Measurements from ENCODE around the gene BCL2L13.

Gene BCL2L13

GRCh38 chr22:17732251-17732854, 93.8 kb downstream of the BCL2L13 start:
- H3K27me3 ChIP-seq (ENCODE audit: low read depth), result no peaks in the 10 kb centered on the region
- peaks cover 56% of the 10 kb centered on the region for H3K36me3 ChIP-seq (replicated peaks)
- H3K9me3 ChIP-seq, result no peaks in the 10 kb centered on the region

DNA sequence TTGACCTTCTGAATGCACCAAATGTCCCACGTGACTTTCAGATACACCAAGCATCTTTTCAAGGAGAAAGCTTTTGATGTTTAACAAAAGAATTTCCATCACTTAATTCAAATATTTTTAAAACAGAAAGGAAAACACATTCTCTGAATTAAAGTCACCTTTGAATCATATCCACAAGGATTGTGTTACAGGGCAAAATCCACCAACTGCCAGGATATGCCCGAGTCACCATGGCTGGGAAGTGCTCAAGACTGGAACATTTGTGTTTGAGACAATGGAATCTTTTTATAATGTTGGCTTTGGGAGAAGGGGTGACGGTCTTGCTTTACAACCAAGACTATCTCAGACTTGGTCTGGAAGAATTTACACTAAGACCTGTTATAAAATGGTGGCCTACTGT, 94.9 kb downstream of the BCL2L13 start:
- in situ Hi-C loops (cut with MboI; ENCODE audit: low sequenced_read_pairs), result no loop called here
- Histone ChIP-seq H3K4me3 (no peak overlapping the region), H3K9me3 (no peaks in the 10 kb centered on the region), H3K36me3 (replicated peaks) (peaks cover 50% of the 10 kb centered on the region), H3K4me1 (no peaks in the 10 kb centered on the region), H3K27me3 (ENCODE audit: low read depth) (no peaks in the 10 kb centered on the region)
- DNase-seq (ENCODE audit: low spot score in 2 of 2), result no peak

More at GRCh38 chr22:17732251-17732854, 93.8 kb downstream of the BCL2L13 start:
- DNase-seq (ENCODE audit: low spot score in 2 of 2), result no peak
- Histone ChIP-seq H3K4me3 (no peak overlapping the region), H3K4me1 (no peaks in the 10 kb centered on the region)
- in situ Hi-C loops (cut with MboI; ENCODE audit: low sequenced_read_pairs), result no loop called here

- in situ Hi-C loops (cut with MboI; ENCODE audit: low sequenced_read_pairs), result no loop called here
- no peak for DNase-seq (ENCODE audit: low spot score in 2 of 2)
- Histone ChIP-seq H3K4me3 (no peak overlapping the region), H3K36me3 (replicated peaks) (peaks cover 49% of the 10 kb centered on the region), H3K4me1 (no peaks in the 10 kb centered on the region), H3K27me3 (ENCODE audit: low read depth) (no peaks in the 10 kb centered on the region), H3K9me3 (no peaks in the 10 kb centered on the region)
Observed at GRCh38 chr22:17734187-17734586, 95.6 kb downstream of the BCL2L13 start.

DNA sequence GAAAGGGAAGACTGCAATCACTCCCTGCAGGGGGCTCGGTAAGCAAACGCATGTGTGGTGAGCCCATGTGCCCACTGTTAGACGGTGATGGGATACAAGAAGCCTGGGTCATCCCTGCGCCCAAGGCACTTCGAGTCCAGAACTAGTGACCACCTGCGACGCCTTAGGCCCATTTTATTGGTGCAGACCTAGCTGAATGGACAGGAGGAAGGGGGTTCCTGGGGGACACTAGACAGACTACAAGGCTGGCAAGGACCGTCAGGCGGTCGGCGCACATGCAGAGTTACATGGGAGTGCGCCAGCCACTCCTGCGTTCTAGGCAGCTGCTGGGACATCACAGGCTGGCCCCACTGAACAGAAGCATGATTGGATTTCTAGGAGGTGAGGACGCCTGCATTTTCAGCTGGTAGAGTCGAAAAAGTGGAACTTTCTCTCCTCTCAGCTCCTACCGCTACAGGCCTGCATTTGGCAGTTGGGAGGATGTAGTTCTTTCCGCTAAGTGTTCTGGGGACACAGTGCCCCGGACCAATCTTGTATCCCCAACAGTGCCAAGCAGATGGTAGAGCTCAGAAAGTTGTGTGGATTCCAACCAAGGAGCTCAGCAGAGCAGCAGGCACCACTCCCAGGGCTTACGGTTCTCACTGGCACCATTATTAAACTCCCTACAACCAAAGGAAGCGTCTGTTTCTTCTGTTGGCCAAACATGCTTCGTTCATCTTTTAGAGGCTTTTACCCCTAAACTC, 100.0 kb downstream of the BCL2L13 start:
- Histone ChIP-seq H3K36me3 (replicated peaks) (peaks cover 15% of the 10 kb centered on the region), H3K9me3 (no peaks in the 10 kb centered on the region), H3K4me3 (no peak overlapping the region), H3K27me3 (ENCODE audit: low read depth) (no peaks in the 10 kb centered on the region), H3K4me1 (no peaks in the 10 kb centered on the region)
- in situ Hi-C loops (cut with MboI; ENCODE audit: low sequenced_read_pairs), result no loop called here
- no peak for DNase-seq (ENCODE audit: low spot score in 2 of 2)

DNA sequence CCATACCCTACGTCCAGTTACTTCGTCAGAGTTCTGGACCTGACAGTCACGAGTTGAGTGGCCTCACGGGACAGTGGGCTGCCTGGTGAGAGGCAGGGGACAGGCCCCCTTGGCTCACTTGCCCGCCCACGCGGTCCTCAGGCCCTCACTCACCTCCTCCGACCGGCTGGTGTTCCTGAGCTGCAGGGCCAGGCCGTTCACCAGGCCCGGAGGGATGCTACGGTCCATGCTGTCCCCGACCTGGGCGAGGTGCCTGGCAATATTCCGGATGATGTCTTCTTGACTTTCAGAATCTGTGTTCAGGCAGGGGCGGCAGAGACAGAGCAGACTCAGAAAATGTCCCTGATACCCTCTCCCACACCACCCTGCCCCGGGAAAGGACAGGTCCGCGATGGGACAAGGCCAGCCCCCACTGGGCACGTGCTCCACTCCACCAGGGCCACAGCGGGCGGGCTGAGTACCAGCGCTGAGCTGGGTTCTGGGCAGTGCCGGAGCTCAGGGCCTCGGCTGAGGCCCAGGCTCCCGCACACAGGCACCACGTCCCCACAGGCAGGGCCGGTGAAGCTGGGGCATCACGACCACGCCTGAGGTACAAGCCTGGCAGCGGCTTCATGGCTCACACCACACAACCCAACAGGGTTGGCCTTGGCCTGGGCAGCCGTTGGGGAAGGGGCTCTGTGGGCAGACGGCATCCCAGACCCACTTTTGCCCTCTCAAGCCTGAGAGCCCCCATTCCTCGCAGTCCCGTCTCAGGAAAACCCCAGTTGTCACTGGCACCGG, 100.8 kb downstream of the BCL2L13 start:
- H3K27me3 ChIP-seq (ENCODE audit: low read depth), result no peaks in the 10 kb centered on the region
- H3K36me3 ChIP-seq (replicated peaks), result peaks cover 8% of the 10 kb centered on the region
- in situ Hi-C loops (cut with MboI; ENCODE audit: low sequenced_read_pairs), result no loop called here

DNA sequence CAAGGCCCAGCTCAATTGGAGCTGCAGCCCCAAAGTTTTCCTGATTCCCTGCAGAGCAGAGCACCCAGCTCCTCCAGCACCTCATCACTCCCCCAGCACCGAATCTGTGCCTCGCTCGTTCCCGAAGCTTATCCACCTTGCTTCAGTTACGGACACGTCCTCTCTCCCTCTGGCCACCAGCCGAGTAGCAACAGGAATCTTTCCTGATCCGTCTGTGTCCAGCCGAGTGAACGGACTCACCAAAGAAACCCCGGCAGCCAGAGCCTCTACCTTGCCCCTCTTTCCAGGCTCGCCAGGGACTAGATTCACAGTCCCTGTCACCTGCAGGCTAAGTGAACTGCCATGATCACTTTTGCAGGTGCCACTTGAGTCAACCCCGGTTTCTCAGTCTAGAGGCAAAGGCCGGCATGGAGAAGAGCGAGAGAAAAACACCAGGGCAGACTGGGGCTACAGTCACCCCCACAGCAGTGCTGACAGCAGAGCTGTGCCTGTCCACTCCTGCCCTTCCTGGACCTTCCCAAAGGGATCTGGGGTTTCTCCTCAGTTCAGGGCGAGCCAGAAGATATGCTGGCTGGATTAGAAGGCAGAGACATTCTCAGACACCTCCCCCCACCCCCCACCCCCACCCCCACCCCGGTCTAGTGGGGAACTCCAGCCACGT, 103.4 kb downstream of the BCL2L13 start:
- in situ Hi-C loops (cut with MboI; ENCODE audit: low sequenced_read_pairs), result loop anchor here (5.0 kb wide), 1 partner anchor 330 kb away; no protein-coding TSS in a partner anchor
- Histone ChIP-seq H3K27me3 (ENCODE audit: low read depth) (no peaks in the 10 kb centered on the region), H3K9me3 (no peaks in the 10 kb centered on the region), H3K36me3 (replicated peaks) (no peaks in the 10 kb centered on the region), H3K4me1 (no peaks in the 10 kb centered on the region), H3K4me3 (no peak overlapping the region)
- no peak for DNase-seq (ENCODE audit: low spot score in 2 of 2)

More for the DNA sequence above, 100.8 kb downstream of the BCL2L13 start:
- no peaks in the 10 kb centered on the region for H3K9me3 ChIP-seq
- H3K4me3 ChIP-seq, result no peak overlapping the region
- no peak for DNase-seq (ENCODE audit: low spot score in 2 of 2)
- H3K4me1 ChIP-seq, result no peaks in the 10 kb centered on the region

- in situ Hi-C loops (cut with MboI; ENCODE audit: low sequenced_read_pairs), result loop anchor here (5.0 kb wide), 1 partner anchor 330 kb away; no protein-coding TSS in a partner anchor
- Histone ChIP-seq H3K4me1 (no peaks in the 10 kb centered on the region), H3K36me3 (replicated peaks) (no peaks in the 10 kb centered on the region), H3K27me3 (ENCODE audit: low read depth) (no peaks in the 10 kb centered on the region), H3K4me3 (no peak overlapping the region), H3K9me3 (no peaks in the 10 kb centered on the region)
- peak; percentile 69 to 87 for DNase-seq (ENCODE audit: low spot score in 2 of 2)
Observed at GRCh38 chr22:17742527-17742902, 104.0 kb downstream of the BCL2L13 start.

GRCh38 chr22:17743661-17744411, 105.3 kb downstream of the BCL2L13 start:
- Histone ChIP-seq H3K9me3 (no peaks in the 10 kb centered on the region), H3K36me3 (replicated peaks) (no peaks in the 10 kb centered on the region), H3K4me3 (no peak overlapping the region), H3K4me1 (no peaks in the 10 kb centered on the region), H3K27me3 (ENCODE audit: low read depth) (no peaks in the 10 kb centered on the region)
- in situ Hi-C loops (cut with MboI; ENCODE audit: low sequenced_read_pairs), result loop anchor here (5.0 kb wide), 1 partner anchor 328 kb away; no protein-coding TSS in a partner anchor
- no peak for DNase-seq (ENCODE audit: low spot score in 2 of 2)

GRCh38 chr22:17744430-17744829, 105.9 kb downstream of the BCL2L13 start:
- Histone ChIP-seq H3K36me3 (replicated peaks) (no peaks in the 10 kb centered on the region), H3K4me1 (no peaks in the 10 kb centered on the region), H3K27me3 (ENCODE audit: low read depth) (no peaks in the 10 kb centered on the region), H3K9me3 (no peaks in the 10 kb centered on the region), H3K4me3 (no peak overlapping the region)
- DNase-seq (ENCODE audit: low spot score in 2 of 2), result no peak
- in situ Hi-C loops (cut with MboI; ENCODE audit: low sequenced_read_pairs), result loop anchor here (5.0 kb wide), 1 partner anchor 328 kb away; no protein-coding TSS in a partner anchor

DNA sequence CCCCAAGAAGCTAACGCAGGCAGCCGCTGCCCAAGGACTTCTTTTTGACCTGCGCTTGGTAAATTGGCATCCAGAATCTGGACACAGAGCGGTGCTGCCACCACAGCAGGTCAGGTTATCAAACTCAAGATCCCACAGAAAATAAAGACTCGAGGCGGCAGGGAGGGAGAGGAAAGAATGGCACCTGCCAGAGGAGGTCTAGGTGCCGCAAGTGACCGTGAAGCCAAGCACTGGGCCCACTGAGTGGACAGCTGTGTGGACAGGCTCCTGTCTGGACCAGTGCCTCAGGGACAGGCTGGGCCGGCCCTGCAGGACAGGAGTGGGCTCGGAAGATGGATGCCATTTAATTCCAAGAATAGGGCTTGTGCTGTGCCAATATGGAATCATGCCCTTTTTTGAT, 108.4 kb downstream of the BCL2L13 start:
- H3K4me3 ChIP-seq, result no peak overlapping the region
- no peak for DNase-seq (ENCODE audit: low spot score in 2 of 2)
- no peaks in the 10 kb centered on the region for H3K9me3 ChIP-seq
- H3K27me3 ChIP-seq (ENCODE audit: low read depth), result no peaks in the 10 kb centered on the region
- H3K36me3 ChIP-seq (replicated peaks), result no peaks in the 10 kb centered on the region
- no peaks in the 10 kb centered on the region for H3K4me1 ChIP-seq
- in situ Hi-C loops (cut with MboI; ENCODE audit: low sequenced_read_pairs), result no loop called here

- no peak for DNase-seq (ENCODE audit: low spot score in 2 of 2)
- Histone ChIP-seq H3K9me3 (no peaks in the 10 kb centered on the region), H3K4me1 (no peaks in the 10 kb centered on the region), H3K36me3 (replicated peaks) (no peaks in the 10 kb centered on the region), H3K27me3 (ENCODE audit: low read depth) (no peaks in the 10 kb centered on the region), H3K4me3 (no peak overlapping the region)
- in situ Hi-C loops (cut with MboI; ENCODE audit: low sequenced_read_pairs), result no loop called here
Observed at GRCh38 chr22:17748555-17749353, 110.2 kb downstream of the BCL2L13 start.

GRCh38 chr22:17749605-17750395, 111.2 kb downstream of the BCL2L13 start:
- in situ Hi-C loops (cut with MboI; ENCODE audit: low sequenced_read_pairs), result no loop called here
- H3K4me1 ChIP-seq, result no peaks in the 10 kb centered on the region
- no peak overlapping the region for H3K4me3 ChIP-seq
- H3K27me3 ChIP-seq (ENCODE audit: low read depth), result no peaks in the 10 kb centered on the region
- no peak for DNase-seq (ENCODE audit: low spot score in 2 of 2)
- no peaks in the 10 kb centered on the region for H3K36me3 ChIP-seq (replicated peaks)
- no peaks in the 10 kb centered on the region for H3K9me3 ChIP-seq

All from HAP-1 (cell line).